Stimulated activated CD4-positive, alpha-beta T cell treated with anti-CD3 and anti-CD28 coated beads, Interleukin-1b, Interleukin-23, amount 100 ng/mL, for 48 hours (primary cell): Measurements from ENCODE around the gene SNAPC2.

Experiments used
- DNase-seq: peaks from one replicate; pipeline ENCODE4 v3.0.0-alpha.2; 2020

Gene SNAPC2, protein sequence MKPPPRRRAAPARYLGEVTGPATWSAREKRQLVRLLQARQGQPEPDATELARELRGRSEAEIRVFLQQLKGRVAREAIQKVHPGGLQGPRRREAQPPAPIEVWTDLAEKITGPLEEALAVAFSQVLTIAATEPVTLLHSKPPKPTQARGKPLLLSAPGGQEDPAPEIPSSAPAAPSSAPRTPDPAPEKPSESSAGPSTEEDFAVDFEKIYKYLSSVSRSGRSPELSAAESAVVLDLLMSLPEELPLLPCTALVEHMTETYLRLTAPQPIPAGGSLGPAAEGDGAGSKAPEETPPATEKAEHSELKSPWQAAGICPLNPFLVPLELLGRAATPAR

DNA sequence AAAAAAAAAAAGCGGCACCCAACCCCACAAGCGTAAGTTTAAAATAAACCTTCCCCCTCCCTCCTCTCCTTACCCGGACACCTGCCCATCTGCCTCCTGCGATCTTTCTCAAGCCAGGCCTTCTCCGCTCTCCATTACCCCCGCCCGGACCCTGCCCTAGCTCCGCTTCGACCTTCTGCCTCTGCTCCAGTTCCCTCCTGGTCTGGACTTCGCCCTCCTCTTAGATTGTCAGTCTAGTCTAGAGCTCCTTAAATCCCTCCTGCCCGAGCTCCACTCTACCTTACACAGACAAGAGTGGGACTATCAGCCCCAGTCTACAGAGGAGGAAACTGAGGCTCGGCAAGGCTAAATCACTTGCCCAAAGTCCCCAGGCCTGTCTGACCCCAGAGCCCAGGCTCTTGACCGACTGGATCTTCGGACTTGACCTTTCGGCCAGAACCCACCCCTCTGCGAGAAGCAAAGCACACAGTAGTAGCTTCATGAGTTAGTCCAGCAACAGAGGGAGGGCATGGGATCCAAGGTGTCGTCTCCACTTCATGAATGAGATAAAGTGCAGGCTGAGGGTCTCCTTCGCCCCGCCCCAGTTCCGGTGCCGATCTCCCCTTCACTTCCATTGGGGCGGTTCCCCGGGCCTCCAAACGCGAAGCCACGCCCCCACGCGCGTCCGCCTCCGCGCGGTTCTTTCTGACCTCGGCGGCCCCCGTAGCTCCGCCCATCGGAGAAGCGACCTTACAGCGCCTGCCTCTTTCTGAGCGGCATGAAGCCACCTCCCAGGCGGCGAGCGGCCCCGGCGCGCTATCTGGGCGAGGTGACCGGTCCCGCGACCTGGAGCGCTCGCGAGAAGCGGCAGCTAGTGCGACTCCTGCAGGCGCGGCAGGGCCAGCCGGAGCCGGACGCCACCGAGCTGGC, at the start of gene SNAPC2:
SNAPC2 (plus strand) TSS at position 729 of the 909 bp plus-strand sequence; CDS start at position 758, 29 bp downstream.
- peak; percentile 96 for DNase-seq

DNA sequence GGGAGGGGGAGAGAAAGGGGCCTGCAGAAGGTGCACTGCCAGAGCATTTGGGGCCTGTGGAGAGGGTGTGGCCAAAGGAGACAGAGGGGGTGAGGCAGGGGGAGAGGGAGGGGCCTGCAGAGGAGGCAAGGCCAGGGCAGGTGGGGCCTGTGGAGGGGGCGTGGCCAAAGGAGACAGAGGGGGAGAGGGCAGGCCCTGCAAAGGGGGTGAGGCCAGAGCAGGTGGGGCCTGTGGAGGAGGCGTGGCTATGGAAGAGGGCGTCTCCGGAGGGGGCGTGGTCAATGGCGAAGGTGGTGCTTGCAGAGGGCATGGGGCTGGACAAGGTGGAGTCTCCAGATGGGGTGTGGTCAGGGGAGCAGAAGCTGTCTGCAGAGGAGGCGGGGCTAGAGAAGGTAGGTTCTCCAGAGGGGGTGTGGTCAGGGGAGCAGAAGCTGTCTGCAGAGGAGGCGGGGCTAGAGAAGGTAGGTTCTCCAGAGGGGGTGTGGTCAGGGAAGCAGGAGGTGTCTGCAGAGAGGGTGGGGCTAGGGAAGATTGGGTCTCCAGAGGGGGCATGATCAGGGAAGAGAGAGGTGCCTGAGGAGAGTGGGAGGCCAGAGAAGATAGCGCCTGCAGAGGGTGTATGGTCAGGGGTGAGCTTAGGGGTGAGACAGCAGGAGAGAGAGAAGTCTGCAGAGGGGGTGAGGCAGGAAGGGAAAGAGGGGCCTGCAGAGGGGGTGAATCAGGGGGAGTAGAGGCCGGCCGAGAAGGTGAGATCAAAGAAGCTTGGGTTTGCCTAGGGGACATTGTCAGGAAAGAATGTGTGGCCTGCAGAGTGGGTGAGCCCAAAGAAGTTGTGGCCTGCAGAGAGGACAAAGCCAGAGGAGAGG, 49.3 kb upstream of the SNAPC2 start:
- peak; percentile 85 for DNase-seq

DNA sequence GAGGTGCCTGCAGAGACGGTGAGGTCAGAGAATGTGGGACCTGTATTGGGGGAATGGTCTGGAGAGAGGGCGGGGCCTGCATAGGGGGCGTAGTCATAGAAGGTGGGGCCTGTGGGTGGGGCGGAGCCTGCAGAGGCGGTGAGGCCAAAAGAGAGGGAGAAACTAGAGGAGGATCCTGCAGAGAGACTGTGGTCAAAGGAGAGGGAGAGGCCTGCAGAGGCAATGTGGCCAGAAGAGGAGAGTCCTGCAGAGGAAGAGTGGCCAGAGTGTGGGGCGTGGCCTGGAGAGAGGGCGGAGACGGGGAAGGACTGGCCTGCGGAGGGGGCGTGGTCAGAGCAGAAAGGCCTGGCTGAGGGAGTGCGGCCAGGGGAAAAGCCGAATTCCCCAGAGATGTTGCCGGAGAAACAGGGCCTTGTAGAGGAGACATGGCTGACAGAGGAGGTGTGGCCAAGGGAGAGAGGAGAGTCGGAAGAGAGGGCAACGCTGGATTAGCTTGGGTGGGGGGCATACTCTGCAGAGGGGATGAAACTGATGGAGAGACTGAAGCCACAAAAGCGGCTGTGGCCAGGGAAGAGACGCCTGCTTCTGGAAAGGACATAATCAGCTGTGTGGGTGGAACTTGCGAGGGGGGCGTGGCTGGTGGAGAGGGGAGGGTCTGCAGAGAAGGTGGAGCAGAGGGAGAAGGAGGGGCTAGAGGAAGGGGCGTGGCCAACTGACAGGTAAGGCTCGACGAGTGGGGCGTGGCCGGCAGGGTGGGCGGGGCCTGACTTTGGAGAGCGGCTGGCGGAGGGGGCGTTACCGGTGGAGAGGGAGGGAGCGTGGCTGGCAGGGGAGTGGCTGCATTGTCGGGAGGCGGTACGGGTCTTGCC, 48.5 kb upstream of the SNAPC2 start:
- DNase-seq = peak; percentile 94

DNA sequence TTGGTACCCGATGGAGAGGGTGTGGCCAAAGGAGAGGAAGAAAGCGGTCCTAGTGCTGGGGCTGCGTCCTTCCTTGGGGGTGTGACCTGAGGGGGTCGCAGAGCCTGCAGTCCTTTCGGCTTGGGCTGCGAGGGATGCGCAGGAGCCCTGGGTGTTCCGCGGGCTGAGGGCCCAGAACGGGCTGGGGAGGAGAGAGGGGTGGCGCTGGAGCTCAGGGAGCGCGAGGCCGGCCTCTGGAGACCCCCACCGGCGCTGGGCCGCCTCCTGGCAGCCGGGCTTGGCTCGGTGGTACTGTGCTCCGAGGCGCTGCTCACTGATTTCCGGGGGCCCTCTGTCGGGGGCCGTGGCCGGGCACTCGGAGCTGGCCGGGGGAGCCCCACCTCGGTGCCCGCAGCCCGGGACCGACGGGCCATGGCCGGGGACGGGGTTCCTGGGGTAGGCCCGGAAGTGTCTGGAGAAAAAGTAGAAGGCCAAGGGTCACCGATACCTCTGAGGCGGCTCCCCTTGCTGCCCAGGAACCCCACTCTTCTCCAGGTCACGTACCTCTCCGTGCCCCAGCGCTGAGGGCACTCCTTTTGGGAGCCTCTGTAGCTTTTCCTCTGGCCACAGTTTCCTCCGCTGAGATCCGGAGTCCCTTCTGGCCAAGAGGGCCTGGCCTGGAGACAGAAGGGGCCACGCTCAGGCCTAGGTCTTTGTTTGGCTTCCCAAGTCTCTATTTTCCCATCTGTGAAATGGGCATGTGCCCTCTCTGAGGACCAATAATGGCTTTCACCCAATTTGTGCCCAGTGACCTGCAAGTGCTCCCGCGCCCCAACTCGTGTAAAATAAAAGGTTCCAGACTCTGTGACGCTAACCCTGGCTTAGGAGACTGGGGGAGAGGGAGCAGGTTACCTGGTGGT, 47.6 kb upstream of the SNAPC2 start:
- no peak for DNase-seq

DNA sequence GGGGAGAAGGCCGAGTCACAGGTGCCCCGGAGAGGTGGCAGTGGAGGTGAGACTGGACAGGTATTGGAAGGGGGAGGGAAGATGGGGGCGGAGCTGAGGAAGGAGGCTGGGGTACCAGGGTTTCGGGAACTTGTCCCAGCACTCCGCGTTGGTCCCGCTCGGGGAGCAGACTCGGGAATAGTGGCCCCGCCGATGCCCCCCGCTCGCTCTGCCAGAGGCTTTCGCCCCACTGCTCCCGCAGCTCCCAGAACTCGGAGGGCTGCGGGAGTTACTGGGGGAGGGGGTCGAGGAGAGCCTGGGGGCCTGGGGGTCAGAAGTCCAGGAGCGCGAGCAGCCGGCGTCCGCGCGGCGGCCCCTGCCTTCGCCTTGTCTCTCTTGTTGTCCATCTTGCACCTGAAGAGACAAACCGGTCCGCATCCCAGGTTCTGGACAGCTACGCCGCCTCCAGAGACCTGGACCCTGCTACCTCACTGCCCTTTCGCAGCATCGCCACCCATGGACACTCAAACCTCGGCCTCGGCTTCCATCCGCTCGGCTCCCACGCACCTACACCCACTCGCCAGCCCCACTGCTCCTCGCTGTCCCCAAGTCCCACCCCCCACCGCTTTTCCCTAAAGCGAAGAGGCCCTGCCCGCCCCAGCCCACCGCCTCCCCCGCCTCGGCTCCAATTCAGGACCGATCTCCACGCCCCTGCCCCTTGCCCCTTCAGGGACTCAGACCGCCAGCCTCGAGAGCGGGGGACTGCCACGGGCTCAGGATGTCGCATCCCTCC, 46.6 kb upstream of the SNAPC2 start:
- no peak for DNase-seq

DNA sequence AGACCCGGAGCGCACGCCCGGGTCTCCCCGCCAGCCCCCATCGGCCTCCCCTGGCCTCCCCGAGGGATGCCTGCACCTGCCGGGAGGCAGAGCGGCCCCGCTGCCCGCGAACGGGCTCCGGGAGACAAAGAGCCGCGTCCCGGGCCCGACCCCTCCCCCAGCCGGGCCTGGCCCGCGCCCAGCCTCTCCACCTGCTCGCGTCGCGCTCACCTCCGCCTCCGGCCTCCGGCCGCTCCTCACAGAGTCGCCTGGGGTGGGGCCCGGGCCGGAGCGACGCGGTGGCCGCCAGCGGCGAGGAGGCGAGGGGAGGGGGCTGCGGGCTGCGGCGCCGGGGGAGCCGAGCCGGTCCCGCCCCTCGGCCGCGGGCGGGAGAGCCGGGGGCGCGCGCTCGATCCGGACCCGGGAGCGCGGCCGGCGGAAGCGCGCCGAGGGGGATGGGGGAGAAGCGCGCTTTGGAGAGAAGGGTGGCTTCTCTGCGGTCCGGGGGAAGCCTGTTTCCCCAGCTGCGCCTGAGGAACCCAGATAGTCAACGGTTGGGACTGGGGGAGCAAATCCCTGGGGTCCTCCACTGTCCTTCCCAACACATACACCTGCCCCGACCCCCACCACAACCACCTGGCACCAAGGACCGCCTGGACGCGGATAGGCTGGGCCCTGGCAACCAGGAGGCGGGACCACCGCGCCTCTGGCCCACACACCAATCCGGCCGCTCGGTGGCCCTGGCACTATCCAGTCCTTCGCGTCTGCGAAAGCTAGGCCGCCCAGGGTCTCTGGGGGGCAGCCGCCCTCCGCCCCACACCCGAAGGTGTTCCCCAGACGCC, 45.9 kb upstream of the SNAPC2 start, which contains the start of gene PRR36:
PRR36 (minus strand) TSS at position 315 of the 821 bp plus-strand sequence. CDS start 701 bp downstream, outside the sequence.
- no peak for DNase-seq

DNA sequence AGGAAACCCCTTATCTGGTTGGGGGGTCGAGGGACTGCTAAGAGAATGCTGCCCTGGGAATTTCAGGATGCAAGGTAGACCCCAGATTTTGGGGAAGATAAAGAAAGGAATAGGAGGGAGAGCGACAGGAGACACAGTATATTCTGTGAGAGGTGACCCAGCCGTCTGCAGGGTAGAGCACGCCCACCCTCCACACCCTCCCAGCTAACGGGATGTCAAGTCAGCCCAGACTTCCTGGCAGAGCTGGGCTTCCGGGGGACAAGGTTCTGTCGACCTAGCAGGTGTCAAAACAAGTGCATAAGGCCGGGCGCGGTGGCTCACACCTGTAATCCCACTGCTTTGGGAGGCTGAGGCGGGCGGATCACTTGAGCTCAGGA, 45.3 kb upstream of the SNAPC2 start:
- no peak for DNase-seq

DNA sequence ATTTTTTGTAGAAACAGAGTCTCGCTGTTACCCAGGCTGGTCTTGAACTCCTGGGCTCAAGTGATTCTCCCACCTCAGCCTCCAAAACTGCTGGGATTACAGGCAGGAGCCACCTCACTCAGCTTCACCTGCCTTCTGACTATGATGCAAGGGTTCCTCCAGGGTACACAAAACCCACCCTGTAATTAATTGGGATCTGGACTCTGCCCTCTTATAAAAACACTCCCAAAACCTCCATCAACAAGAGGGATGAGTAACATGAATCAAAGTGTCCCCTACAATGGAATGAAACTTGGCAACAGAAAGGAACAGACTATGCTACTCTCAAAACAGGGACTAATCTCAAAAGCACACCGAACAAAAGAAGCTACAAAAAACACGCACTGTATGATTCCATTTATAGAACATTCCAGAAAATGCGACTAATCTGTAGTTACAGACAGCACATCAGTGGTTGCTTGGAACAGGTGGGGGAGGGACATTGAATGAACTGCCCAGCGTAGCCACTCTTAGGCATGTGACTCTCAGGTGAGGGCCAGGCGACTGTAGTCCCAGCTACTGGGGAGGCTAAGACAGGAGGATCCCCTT, 42.8 kb upstream of the SNAPC2 start:
- DNase-seq = no peak

DNA sequence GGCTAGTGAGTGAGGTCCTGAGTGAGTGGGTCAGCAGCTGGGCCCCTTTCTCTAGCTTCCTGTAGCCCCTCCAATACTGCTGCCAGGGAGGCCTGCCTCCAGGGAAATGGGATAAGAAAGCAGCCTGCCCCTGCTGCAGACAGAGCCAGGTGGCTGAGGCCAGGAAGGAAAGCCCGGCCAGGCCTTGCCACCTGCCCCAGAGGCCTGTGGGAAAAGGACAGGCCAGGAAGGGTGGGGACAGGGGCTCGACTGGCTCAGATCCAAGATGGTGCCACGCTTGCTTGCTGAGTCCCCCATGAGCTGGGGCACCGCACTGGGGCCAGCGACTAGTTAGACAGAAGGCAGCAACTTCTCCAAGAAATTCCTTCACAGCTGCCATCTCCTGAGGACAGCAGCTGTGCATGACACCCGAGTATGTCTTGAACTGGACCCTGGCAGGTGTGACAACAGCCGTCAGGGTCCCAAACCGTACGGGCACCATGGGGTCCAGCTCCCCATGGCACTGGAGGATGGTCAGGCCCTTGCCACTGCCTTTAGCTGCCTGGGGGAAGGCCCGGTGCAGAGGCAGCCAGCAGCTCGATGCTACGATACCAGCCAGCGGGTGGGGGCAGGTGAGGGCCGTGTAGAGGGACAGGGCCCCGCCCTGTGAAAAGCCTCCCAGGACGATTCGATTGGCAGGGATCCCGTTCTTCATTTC, 40.9 kb upstream of the SNAPC2 start:
- no peak for DNase-seq

DNA sequence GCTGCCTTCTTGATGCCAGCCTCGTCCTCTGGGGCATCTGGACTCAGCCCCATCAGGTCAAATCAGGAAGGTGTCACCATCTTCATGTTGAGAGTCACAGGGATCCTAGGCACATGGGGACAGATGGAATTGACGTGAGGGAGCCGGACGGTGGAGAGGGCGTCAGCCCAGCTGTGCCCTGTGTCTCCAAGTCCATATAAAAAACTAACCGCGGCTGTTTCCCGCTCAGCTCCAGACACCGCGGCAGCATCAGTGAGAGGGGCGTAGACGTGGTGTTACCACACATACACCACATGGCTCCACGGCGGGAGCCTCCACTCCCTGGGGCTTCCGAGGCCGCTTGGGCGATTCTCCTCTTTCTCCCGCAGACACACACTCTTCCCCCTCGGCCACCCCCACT, 40.3 kb upstream of the SNAPC2 start:
- no peak for DNase-seq

DNA sequence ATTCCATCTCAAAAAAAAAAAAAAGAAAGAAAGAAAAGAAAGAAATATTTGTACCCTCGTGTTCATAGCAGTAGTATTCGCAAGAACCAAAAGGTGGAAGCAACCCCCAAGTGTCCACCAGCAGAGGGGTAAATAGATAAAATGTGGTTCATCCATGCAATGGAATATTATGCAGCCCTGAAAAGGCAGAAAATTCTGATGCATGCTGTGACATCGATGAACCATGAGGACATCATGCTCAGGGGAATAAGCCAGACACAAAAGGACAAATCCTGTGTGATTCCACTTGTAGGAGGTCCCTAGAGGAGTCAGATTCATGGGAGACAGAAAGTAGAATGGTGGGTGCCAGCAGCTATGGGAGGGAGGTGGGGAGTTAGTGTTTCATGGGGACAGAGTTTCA, 38.2 kb upstream of the SNAPC2 start:
- no peak for DNase-seq

DNA sequence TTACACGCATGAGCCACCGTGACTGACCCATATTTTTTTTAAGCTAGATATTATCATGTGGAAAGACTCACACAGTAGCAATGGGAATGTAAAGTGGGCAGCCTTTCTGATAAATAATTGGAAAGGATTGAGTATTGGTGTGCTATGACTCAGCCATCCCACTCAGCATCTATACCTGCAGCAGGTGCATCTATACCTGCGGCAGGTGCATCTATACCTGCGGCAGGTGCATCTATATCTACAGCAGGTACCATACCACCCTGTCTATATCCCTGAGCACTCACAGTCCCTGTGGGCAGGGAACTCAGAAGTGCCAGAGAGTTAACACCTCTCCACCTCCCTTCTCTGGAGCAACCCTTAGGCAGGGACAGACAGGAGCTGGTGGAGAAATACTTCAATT, 37.0 kb upstream of the SNAPC2 start:
- no peak for DNase-seq

DNA sequence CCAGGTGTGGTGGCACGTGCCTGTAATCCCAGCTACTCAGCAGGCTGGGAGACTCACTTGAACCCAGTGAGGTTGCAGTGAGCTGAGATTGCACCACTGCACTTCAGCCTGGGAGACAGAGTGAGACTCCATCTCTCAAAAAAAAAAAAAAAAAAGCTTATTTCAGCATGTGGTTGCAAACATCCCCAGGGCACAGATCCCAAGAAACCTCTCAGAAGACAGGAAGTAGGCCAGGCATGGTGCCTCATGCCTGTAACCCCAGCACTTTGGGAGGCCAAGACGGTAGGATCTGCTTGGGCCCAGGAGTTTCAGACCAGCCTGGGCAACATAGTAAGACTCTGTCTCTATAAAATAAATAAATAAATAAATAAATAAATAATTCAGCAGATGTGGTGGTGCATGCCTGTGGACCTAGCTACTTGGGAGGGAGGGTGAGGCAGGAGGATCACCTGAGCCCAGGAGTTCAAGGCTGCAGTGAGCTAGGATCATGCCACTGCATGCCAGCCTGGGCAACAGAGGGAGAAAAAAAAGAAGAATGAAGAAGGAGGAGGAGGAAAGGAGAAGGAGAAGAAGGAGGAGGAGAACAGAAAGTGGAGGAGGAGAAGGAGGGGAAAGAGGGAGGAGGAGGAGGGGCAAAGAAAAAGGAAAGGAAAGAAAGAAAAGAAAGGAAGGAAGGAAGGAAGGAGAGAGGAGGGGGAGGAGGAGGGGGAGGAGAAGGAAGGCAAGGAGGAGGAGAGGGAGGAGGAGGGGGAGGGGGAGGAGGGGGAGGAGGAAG, 36.2 kb upstream of the SNAPC2 start:
- no peak for DNase-seq

DNA sequence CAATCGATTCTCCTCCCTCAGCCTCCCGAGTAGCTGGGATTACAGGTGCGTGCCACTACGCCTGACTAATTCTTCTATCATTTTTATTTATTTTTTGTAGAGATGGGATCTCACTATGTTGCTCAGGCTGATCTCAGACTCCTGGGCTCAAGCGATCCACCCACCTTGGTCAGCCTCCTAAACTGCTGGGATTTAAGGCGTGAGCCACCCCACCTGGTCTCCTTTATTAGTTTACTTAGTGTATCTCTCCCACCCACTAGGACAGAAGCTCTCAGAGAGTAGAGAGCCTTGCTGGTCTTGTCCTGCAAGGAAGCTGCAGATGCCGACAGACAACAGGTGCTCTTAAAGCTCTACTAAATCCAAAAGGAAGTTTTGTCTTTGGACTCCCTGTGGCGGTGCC, 34.3 kb upstream of the SNAPC2 start:
- DNase-seq = no peak

DNA sequence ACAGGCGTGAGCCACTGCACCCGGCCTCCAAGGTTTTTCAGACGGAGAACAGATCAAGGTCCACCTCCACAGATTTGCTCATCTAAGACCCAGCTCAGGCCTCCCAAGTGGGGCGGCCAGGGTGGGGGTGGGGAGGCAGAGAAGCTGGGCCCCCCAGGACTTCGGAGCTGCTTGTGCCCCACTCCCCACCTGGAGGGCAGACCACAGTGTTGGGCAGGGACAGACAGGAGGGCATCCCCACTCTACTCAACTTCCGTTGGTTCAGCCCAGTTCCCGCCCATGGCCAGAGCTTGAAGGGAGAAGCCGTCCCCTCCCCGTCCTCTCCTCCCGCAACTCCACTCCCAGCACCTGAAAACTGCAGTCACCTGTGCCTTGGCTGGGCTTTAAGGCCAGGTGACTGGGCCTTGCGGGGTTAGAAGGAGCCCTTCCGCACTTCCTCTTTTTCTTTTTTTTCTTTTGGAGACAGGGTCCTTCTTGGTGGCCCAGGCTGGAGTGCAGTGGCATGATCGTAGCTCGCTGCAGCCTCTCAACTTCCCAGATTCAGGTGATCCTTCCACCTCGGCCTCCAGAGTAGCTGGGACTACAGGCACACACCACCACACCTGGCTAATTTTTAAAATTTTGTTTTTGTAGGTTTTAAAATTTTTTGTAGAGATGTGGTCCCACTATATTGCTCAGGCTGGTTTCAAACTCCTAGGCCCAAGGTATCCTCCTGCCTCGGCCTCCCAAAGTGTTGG, 32.6 kb upstream of the SNAPC2 start:
- DNase-seq = no peak

DNA sequence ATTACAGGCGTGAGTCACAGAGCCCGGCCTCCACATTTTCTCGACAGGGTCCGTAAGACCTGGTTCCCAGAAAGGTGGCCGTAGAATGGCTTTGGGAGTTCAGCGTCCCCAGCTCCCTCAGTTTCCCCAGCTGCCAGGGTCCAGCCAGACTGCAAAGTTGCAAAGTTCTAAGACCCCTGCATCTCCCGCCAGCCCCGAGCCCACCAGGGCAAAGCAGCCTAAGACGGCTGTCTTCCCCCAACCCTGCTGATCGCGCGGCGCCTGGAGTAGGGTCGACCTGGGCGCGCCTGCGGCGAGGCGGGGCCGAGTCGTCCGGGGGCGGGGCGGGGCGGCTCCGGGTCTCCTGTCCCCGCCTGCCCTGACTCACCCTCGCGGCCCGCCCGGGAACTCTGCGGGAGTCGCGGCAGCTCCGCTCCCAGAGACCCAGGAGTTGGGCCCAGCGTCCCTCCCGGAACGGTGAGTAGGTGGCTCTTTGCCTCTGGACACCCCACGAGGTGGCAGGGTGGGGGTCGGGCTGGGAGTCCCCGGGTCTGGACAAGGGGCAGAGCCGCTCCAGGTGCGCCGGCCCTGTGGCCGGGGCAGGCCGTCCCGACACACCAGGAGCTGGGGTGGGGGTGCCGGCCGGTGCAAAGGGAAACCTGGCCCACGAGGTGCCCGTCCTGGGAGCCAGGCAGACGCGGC, 31.9 kb upstream of the SNAPC2 start, which contains the start of gene LRRC8E:
LRRC8E (plus strand) TSS at position 366 of the 681 bp plus-strand sequence. CDS start 7,094 bp downstream, outside the sequence.
- peak; percentile 39 for DNase-seq
